NCI-H345 (cell line): ENCODE data around the gene POLR3E.
"Not testable (repeated sequence)": the region's sequence is repeated elsewhere in the genome, so short reads cannot be mapped to it uniquely, and the experiment has no call there.

ENCODE experiments used
- DNase-seq: peaks from one replicate; lab custom pipeline; 2025; lab: John Stamatoyannopoulos, UW

POLR3E gene

DNA sequence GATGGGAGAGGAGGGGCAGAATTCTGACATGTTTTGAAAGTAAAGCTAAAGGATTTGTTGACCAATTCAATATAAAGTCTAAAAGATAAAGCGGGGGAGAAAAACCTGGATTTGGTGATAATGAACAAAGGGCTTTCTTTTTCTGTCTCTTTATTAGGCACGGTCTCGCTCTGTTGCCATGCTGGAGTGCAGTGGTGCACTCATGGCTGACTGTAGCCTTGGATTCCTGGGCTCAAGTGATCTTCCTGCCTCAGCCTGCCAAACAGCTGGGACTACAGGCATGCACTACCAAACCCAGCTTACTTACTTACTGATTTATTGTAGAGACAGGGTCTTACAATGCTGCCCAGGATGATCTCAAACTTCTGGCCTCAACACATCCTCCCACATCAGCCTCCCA lies 69.7 kb downstream of the POLR3E start:
- no peak for DNase-seq

DNA sequence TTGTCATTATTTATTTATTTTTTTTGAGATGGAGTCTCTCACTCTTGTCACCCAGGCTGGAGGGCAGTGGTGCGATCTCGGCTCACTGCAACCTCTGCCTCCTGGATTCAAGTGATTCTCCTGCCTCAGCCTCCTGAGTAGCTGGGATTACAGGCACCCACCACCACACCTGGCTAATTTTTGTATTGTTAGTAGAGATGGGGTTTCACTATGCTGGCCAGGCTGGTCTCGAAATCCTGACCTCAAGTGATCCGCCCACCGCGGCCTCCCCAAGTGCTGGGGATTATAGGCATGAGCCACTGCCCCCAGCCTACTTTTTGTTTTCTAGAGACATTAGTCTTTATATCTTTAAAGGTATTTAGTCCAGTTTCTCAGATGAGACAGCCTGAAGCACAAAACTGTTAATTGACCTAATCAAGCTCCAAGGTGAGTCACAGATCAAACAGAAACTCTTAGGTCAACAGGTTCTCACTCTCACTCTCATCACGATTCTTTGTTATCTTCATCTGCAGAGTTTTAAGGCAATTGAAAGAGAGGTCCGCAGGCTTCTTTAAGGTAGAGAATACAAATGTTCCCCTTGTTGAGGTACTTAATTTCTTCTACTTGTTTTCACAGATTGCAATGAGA lies 71.1 kb downstream of the POLR3E start:
- DNase-seq, result not testable (repeated sequence)

DNA sequence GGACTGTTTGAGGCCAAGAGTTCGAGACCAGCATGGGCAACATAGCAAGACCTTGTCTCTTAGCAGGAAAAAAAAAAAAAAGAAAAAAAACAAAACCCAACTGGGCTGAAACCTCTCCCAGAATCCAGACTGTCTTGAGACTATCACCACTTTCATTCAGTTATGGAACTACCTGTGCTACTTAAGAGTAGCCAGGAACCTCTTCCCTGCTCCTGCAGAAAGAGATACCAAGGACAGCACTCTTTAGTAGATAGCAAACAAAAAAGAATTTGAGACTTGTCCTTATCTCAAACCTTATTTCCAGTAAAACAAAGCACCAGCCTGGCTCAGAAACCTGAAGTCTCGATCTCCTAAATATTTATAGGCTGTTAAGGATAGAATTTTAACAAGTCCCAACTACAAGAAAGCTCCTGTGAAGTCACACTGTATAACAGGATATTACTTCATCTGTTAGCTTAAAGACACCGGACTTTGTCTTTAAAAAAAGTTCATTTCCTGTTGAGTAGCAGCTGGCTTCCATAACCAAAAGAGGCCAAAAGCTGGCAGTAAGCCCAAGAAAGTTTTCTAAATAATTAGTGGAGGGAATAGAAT lies 72.1 kb downstream of the POLR3E start:
- no peak for DNase-seq

DNA sequence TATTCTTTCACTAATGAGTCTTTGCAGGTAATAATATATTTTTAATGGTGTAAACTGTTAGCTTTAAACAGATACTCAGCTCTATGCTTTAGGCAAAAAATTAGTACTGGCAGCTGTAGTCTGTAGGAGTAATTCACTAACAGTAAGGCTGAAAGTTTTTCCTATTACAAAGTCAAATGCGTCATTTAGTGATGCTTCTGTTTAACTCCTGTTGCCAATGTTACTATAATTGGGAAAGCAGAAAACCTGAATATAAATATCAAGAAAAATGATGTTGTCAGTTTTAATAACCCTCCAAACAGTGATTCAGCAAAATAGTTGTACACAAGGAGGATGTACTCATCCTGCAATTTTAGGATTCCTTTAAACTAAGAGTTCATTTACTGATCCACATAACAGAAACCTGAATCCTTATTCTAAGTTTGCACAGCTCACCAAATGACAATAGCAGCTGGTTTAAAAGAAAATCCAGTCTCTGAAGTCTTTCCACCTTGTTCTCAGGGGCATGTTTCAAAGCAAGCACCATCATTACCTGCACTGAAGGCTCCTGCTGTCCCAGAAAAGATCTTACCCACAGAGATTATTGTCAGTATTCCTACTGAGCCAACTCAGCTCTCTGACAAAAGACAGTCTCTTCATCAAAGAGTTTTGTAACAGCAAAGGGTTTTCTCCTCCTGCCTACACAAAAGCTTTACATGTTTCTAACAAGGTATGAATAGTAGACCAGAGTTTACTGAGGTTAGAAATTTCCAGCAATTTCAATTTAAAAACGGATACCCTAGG lies 73.0 kb downstream of the POLR3E start:
- no peak for DNase-seq

DNA sequence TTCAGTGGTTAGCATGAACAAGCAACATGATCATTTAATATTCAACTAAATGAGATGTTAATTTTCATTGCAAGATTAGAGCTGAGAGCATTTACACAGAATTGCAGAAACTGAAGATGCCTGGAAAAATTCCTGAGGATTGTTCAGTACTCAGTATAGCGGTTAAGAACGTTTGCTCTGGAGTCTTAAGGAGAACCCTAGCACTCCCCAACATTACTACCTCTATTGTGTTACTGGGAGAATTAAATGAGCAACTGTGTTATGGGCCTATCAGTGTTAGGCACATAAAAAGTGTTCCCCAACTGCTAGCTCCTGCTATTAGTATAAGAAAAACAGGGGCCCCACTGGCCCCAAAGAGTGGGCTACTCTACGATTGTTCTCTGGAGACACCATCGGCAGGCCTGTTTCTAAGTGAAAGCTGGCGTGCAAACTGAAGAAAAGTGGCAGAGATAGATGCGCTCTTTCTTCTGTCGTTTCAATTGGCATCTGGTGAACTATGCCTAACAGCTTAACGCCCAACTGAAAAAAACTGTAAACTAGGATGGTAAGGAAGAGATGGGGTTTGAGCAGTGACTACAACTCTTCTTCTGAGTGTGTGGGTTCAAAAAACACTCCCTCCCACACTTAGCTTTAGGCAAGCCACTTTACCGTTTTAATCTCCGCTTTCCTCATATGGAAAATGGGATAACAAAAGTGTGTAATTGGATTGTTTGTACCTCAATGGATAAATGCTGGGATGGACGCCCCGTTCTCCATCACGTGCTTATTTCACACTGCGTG lies 75.9 kb downstream of the POLR3E start:
- DNase-seq, result no peak

DNA sequence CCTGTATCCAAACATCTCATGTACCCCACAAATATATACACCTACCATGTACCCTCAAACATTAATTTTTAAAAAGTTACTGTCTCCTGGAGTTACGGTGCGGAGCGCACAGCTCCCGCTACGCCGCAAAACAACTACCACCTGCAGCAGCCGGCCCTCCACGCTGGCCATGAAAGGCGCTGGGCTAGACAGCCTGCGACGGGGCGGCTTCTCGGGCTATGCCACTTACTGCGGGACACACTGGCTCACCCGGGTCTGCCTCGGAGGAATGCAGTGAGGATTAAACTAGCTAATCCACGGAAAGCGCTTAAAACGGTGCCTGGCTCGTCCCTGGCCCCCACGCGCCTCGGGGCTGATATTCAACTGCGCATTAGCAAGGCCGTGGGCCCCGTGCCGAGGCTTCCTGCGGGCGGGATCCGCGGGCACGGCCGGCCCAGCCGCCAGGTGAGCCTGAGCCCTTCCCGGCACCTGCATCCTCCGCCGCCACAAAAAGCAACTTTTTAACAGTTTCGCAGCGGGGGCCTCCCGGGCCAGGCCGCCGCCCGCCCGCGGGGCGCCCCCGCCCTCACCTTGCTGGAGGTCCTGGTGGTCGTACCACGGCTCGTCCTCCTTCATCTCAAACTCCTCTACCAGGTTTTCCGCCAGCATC lies 76.6 kb downstream of the POLR3E start:
- DNase-seq, result peak; percentile 46

DNA sequence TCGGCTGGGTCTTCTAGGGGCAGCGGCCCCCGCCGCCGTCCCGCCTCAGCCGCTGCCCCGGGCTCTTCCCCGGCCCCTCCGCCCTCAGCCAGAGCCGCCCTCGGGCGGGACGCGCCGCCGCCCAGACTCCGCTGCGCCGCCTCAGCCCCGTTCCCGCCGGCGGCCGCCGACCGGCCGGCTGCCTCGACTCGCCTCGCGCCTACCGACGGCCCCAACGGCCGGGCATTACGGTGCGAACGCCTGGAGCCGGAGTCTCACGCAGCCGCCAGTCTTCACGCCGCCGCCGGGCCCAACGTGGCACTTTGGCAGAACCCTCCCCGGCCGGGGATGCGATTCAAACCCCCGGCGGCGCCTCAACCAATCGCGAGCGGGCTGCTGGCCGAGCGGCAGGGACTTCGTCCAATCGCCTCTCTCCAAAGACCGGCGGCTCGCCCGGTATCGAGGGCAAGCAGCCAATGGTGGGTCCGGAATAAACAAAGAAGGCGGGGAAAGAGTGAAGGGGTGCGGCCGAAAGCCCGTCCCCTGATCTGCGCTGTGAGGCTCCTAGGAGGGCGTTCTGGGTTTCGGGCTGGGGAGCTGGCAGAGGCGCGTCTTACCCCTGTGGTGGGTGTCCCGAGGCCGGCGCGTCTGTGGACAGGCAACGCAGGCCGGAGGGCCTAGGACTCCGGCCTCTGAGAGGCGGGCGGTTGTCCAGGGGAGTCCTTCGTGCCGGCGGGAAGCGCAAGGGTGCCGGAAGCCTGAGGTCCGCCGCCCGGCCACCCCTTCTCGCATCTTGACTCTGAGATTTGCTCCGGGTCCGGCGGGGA lies 77.3 kb downstream of the POLR3E start, which contains the start of gene CDR2:
Gene CDR2, minus strand, starts transcription at position 309 of the 806 bp plus-strand sequence. CDS start 310 bp downstream, outside the sequence.
- peak; percentile 98 for DNase-seq

DNA sequence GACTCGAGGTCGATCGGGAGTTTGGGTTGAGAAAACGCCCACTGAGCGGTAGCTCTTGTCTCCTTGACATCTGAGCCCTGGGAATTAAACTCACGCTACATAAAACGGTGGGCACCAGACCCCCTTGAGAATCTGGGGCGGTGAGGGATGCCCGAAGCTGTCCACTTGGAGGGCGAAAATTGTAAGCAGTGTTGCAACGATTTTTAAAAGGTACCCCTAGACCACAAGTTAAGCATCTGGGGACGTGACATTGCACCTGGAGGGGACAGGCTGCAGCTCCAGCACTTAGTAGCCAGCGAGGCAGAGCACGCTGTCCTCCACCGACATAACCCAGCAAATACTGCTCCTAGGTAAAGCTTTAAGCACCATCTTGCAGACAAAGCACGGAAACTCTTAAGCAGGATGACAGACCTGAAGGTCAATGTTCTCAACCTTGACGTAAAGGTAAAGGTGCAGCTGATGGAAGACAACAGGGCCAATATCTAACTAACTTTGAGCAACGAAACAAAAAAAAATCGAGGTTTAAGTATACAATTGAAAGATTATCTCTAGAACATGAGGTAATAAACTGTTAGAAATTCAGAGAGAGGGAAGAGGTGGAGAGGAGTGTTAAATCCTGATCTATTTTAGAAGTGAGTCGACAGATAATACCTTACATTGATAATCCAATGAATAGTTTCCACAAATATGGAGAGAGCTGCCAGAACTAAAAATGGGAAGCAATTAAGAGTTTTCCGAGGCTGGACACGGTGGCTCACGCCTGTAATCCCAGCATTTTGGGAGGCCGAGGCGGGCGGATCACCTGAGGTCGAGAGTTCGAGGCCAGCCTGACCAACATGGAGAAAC lies 78.1 kb downstream of the POLR3E start:
- DNase-seq, result peak; percentile 17

DNA sequence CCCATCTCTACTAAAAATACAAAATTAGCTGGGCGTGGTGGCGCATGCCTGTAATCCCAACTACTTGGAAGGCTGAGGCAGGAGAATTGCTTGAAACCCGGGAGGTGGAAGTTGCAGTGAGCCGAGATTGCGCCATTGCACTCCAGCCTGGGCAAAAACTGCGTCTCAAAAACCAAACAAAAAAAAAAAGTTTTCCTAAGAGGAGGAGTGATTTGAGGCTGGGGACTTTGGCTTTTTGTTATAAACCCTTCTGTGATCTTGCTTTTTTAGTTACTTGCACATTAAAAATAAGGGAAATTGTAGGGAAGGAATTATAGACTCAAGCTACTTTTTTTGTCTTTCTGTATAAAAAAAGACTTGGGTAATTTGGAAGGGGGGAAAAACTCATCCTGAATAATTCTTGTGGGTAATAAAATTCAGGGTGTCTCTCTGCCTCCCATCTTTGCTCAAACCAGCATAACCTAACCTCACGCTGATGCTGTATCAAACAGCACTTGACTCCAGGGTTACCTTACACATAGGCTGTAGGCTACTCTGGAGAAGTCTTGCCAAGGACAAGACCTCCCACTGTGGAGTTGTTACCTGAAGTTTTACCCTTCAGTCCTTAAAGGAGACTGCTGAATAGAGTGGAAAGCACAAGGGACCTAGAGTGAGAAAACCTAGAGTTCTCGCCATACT lies 78.9 kb downstream of the POLR3E start:
- DNase-seq, result no peak

DNA sequence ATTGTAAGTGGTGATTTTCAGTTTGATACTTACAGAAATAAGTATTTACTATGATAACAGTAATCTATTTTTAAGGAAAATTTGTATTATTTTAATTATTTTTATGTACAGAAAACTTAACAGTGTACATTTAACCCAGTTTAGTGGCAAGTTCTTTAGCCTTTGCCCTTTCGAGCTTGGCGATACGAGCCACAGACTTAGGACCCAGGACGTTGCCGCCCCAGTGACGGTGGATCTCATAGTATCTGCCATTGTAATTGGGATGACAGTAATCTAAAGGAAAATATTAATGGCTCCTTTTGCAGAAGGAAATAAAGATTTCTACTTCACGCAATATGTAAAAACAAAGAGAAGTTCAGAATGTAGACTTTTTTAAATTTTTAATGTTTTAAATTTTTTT lies 82.4 kb downstream of the POLR3E start:
- no peak for DNase-seq

DNA sequence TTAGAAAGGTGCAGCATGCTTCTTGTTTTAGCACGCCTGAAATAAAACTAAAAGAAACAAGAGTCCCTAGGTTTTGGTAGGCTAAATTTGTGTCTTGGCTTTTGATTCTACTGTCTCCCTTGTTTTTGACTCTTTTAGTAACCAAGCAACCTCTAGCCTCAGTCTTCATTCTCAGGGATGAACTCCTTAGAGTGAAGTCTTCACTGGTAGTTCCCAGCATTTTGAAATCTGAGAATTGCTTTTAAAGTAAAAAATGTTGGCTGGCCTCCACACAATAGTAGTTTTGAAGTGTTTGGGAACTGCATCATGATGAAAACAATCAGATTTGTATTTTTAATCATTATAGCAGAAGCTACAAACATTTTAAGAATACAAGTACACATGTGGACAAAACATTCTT lies 83.3 kb downstream of the POLR3E start:
- DNase-seq, result no peak

DNA sequence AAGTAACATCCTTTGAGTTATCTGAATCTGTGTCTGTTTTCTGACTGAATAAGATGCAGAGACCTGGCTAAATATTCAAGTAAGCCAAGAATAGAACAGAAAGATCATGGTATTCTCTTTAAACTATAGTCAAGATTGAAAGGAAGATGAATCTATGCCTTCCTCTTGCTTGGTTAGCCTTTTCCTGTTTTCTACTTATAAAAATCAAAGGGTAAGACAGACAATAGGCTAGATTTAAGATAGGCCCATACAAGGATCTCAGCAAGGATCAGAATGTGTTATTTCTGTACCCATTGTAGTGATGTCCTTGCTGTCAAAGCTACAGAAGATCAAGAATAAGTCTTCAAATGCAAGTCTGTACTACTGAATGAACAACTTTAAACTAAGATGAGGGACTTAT lies 84.2 kb downstream of the POLR3E start:
- DNase-seq, result no peak

DNA sequence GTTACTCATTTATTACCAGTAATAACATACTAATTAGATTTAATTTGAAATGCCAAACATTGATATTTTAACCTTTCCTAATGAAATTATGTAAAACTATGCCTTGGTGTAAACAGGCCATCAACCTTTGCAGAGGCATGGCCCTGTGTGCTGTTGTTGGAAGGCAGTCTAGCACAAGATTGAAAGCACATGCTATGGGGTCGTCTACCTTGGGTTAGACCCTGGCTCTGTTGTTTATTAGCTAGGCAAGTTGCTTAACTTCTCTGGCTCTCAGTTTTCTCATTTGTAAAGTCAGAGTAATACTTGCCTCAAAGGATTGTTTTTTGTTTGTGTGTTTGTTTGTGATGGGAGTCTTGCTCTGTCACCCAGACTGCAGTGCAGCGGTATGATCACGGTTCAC lies 86.6 kb downstream of the POLR3E start:
- no peak for DNase-seq
